ENCODE data around the gene TNRC6A.
"Not testable (repeated sequence)": the region's sequence is repeated elsewhere in the genome, so short reads cannot be mapped to it uniquely, and the experiment has no call there.

TNRC6A gene

DNA sequence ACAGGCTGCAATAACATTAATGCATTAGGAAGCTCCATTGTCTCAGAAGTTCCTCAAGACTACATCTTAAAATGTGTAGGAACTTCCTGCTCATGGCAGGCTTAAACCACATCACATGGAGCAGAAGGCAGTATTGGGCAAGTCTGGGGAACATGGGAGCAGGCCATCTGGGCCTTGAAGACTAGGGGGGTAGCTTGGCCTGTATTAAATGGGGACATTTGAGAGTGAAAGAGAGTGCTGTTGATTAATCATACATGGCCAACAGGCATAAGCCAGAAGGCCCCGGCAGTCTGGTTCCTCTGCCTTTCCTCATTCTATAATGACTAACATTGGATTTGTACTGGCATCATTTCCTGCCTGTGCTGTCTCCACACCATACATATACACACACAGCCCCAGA is 91.1 kb downstream of the TNRC6A start:
- DNase-seq, result no peak

DNA sequence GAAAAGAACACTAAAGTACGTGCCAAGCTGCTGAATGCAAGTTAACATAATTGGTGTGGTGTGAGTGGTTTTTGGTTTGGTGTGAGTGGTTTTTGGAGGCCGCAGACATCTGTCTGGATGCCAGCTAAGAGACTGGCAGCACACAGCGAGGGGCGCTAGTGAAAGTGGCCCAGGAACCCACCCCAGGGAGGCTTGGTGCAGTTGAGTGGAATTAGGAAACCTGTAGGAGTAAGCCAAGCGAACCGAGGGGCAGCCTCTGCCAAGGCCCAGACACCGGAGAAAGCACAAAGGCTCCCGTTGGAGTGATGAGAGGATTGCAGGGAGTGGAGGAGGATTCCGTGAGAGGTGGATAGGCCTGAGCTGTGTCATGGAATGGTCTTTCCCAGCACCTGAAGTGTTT is 91.7 kb downstream of the TNRC6A start:
- no peak for DNase-seq

DNA sequence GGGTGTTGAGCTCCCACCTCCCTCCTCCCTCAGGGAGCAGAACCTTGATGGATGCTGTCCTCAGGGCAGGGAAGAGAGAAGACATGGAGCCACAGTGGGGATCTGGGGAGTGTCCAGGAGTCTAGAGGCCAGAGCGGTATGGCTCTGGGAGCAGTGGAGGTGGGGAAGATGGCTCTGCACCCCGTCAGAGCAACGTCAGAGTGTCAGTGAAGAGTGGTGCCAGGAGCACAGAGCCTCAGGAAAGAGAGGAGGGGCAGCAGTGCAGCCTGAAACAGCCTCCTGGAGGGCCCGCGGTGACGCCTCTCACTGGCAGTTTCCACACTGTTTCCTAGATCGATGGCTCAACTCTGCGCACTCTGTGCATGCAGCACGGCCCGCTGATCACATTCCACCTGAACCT is 93.1 kb downstream of the TNRC6A start:
- no peak for DNase-seq

DNA sequence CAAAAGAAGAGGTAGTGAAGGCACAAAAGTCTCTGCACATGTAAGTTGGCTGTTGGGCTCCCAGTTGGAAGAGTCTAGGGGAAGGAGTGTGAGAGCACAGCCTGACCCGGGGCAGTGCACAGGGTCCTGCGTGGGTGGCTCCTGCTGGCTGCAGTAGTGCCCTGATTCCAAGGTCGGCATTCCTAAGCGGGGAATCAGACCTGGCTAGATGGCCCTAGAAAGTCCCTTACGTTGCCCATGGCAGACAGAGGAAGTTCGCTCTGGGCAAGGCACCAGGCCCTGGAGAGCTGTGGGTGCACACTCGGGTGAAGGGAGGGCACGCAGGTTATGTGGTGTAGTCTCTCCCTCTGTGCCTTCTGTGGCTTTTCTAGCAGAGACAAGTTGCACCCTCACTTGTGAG is 93.5 kb downstream of the TNRC6A start:
- no peak for DNase-seq

DNA sequence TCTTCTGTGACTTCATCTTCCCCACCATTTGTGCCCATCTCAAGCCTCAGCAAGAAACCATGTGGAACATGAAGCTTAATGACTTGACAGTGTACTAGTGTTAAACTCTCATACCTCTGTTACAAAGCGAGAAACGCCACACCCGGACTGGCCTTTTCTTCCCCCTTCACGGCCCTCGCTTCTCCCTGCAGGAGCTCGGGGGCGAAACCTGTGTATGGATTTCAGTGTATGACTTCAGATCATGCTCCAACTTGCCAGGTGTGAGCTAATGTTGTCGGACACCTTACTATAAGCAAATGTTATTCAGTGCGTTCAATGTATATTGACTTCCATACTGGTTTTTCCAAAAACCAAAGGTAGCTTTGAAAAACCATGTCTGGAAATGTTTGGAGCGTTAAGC is 96.2 kb downstream of the TNRC6A start:
- no peak for DNase-seq

DNA sequence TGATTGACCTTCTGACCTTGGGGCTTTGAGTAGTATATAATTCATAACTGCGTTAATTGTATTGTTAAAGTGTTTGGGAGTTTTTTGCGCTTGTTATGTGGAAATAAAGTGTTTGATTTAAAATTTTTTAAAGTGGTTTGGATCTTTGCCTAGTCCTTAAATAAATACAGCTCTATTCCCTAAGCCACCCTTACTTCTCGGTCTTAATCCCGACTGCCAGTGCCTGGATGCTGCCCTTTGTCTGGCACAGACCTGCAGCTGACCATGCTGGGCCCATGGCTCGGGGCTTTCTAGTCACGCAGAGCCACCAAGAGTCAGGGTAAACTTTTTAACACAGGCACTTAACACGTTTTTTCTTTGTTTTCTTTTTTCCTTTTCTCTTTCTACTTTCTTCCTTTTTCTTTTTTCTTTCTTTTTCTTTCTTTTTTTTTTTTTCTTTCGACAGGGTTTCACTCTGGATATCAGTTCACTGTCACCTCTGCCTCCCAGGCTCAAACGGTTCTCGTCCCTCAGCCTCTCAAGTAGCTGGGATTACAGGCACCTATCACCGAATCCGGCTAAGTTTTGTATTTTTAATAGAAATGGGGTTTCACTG is 96.7 kb downstream of the TNRC6A start:
- no peak for DNase-seq

DNA sequence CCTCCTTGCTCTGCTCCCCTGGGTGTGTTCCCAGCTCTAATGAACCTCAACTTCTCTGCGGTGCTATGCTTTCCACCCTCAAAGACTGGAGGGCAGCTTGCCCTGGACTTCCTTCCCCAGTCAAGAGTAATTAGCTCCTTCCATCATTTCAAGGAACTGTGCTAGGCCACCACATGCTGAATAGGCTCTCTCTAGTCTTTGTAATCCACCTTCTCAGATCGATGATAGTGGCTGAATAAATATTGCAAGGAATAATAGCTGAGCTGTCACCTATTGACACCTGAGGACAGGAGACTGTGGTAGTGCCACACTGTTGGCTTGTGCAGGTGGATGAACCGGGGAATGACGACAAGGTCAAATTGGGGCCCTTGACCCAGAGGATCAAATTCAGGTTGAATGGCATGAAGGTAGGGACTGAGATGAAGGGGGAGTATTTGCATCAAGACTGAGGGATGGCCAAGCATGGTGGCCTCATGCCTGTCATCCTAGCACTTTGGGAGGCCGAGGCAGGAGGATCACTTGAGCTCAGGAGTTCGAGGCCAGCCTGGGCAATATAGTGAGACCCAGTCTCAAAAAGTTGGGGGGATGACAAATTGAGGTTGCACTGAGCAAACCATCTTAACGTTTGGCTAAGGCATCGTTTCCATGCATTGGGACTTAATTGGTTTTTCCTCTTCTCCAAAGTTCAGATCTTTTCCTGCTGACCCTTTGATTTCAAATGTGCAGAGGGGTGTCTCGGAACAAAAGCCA is 97.5 kb downstream of the TNRC6A start:
- no peak for DNase-seq

DNA sequence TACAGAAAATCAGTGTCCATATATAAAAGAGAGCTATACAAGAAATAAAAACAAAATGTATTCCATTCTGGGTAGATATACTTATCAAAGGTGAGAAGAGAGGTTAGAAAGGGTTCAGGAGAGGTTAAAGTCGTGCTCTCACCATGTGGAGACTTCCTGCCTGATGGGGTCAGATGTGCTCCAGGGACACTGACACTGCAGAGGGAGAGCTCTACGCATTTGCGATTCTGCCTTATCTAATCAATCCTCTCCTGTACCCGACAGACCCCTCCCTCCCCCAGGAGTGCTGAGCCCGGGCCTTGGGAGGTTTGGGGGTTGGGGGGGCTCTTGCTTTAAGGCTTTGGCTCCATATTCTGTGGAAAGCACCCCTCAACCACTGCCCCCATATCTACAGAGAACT is 99.7 kb downstream of the TNRC6A start:
- no peak for DNase-seq

DNA sequence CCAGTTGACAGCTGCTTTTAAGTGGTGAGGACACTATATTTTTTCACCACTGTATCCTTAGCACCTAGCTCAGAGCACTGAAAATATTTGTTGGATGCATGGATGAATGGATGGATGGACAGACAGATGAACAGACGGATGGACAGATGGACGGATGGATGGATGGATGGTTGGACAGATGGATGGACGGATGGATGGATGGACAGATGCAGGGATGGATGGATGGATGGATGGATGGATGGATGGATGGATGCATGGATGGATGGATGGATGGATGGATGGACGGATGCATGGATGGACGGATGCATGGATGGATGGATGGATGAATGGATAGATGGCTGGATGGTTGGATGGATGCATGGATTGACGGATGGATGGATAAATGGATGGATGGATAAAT is 103.9 kb downstream of the TNRC6A start:
- no peak for DNase-seq

DNA sequence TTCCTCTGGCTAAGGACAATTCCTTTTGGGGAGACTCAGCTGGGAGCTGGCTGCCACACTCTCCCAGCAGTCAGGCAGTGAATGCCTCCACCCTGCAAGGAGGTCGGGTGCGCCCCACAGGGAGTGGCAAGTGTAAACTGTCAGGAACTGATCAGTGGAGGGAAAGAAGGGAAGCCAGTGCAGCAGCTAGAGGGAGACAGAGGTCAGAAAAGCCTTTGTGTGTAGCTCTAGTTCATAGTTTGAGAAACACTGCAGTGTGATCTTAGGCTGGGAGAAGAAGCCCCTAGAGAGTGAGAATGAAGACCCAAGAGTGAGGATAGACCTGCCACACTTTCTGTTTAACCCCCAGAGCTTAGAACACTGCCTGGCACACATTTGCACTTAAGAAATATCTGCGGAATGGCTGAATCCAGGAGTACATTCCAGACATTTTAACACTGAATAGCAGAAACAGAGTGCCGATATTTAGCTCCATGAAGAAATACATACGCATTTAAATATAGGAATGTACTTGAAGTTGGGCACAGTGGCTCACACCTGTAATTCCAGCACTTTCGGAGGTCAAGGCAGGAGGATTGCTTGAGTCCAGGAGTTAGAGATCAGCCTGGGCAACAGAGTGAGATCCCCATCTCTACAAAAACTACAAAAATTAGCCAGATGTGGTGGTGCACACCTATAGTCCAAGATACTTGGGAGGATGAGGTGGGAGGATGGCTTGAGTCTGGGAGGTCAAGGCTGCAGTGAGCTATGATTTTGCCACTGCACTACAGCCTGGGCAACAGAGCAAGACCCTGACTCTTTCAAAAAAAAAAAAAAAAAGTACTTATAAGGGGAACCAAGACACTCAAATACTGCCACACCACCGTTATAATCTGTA is 105.2 kb downstream of the TNRC6A start:
- DNase-seq, result no peak

DNA sequence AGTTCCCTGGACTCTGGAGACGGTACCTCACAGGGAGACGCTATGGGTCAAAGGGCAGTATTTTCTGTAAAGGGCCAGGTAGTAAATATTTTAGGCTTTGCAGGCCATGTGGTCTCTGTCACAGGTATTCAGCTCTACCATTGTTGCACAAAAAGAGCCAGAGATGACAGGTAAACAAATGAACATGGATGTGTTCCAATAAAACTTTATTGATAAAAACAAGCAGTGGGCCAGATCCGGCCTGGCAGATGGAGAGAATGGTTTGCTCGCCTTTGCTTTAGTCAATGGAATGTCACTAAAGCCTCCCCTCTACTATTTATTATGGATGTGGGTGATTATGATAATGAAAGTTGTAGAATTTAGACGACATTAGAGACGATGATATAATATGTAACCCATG is 107.4 kb downstream of the TNRC6A start:
- no peak for DNase-seq

DNA sequence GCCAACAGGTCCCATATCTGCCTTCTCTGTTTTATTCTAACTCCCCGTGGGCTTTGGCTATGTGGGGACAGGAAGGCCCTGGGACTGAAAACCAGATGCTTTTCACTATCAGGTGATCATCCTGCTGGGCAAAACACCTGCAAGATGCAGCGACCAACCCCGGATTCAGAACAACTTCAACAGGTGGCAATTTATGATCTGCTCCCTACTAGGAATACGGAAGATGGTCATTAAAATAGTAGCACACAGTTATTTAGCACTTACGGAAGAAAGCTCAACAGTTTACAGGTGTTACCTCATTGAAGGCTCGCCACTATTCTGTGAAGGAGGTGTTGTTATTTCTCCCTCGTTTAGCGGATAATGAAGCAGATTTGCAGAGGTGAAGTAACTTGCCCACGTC is 108.5 kb downstream of the TNRC6A start:
- DNase-seq, result no peak

DNA sequence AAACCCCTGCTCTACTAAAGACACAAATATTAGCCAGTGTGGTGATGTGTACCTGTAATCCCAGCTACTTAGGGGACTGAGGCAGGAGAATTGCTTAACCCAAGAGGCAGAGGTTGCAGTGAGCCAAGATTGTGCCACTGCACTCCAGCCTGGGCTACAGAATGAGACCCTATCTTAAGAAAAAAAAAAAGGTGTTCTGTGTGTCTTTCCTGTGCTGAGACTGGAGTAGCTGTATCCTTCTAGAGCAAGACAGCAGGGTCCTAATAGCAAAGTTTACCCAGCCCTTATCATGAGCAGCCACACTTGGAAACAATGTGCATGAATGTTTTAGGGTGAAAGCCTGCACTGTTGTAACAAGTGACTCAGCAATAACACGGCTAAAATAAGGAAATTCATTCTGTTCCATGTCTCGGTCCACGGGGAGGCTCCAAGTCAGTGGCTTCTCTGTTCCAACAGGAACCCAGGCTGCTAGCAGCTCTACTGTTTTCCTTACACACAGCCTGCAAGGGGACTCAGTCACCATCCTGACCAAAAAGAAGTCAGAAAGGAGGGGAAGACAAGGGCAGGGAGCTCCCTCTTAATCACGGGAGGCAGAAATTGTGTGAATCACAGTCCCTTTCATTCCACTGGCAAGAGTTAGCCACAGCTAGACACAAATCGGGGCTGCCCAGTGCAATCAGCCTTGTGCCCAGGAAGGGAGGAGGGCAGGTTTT is 109.3 kb downstream of the TNRC6A start:
- DNase-seq, result no peak

DNA sequence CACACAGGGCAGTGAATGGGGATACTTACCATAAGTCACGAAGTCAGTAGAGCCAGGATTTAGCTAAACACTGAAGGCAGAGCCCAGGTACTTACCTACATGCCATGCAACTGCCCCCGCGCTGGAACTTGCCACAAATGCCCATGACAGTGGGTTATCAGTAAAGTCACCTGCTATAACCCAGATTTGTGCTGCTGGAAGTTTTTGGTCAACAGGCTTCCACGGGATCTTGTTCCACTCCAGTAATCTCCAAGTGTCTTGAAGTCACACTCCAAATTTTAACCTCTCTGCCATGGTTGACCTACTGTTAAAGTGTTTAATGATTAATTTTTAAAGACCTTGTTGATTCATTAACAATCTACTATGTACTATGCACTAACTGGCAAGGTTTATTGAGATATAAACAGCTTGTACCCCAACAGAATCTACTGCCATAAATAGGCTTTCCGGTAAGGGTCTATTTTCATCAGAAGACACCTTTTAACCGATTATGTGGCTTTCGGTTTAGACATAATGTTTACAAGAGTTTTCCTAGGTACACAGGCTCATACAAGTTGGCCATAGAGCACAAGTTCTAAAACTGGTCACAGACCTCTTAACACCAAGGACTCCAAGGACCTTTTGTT is 110.0 kb downstream of the TNRC6A start:
- no peak for DNase-seq

DNA sequence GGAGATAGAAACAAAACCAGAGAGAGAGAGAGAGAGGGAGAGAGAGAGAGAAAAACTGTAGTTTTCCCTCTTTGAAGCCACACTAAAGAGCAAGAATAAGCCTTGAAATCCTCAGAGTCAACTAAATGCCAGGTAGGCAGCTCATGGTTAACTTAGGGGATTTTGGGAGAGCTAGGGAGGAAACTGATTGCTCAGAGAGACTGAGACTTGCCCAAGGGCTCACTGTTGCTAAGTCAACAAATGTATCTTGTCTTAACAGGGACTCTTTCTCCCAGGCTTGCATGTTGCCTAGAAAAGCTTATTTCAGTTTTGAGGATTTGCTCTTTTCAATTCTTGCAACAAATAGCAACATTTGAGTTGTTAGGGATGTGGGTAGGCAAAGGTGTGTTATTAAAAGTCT is 111.8 kb downstream of the TNRC6A start:
- no peak for DNase-seq

DNA sequence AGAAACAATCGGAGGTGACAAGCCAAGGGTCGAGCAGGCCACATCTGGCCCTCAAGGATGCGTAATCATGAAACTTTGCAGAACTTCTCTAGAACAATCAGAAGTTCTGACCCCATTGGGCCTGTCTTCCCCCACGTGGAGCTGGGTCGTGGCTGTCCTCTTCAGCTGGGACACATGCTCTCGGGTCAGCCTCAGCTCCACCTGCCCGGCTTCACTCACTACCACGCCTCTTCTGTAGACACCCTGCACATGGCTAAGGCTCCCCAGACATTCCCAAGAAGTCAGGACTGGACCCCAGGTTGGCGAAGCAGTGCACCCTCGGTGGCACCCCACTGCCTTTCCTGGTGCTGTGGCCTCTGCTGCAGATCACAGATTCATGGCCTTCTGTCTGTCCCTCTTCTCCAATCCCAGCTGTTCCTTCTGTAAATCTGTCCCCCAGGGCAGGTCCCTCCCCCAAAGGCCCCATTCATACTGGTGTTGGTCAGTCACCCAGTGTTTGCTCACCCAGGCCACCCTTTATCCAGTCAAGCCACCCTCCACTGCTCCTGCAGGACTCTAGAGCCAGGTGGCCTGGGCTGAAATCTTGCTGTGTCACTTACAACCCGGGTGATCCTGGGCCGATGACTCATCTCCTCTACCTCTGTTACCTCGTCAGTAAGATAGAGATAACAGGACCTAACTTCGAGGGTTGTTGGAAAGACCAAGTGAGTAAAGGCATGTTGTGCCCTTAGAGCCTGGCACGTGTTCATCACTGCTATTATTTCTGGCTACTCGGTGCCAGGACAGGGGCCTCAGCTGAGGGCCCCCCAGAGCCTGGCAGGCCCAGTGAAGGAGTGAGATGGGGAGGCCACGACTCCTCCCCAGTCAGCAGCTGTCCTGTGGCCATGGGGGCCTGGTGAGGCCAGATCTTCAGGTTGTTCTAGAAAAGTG is 114.9 kb downstream of the TNRC6A start:
- no peak for DNase-seq

DNA sequence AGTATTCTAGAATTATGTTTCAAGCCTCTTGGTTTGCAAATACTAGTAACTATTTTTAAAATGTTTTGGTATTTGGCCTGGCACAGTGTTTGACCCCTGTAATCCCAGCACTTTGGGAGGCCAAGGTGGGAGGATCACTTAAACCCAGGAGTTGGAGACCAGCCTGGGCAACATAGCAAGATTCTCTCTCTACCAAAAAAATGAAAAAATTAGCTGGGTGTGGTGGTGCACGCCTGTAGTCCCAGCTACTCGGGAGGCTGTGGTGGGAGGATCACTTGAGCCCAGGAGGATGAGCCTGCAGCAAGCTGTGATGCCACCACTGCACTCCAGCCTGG is 115.5 kb downstream of the TNRC6A start:
- DNase-seq, result not testable (repeated sequence)

DNA sequence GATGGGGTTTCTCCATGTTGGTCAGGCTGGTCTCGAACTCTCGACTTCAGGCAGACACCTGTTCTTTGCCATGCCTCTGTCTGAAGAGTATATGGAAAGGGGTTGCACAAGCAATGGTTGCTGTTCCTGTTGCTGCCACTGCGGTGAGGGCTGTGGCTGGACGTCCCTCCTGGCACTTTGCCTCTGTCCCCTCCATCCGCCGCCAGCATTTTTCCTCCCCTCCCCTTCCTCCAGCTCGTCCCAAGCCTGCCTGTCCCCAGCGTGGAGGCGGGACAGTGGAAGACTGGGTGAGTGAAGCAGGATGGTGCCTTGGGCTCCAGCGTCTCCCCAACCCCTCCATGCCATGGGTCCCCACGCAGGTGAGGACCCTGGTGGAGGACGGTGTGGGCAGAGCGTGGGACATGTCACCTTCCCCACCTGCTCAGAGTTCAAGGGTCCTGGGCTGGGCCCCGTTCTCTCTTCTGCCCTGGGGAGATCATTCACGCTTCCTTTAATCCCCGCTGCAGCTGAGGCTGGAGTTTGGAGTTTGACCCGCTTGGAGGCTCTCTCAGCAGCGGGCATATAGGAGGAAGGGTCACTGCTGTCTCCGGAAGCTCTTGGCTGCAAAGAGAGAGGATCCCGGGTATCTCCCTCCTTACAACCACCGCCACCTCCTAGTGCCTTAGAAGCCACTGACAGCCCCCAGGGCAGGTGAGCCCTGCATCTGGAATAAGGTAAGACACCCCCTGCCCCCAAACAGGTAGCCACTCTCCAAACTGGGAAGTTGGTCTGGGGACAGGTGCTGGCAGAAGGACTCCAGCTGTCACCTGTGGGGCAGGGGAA is 116.5 kb downstream of the TNRC6A start, which contains the start of gene SLC5A11:
Gene SLC5A11, plus strand, starts transcription at position 238 of the 822 bp plus-strand sequence. CDS start 12,681 bp downstream, outside the sequence.
- no peak for DNase-seq

DNA sequence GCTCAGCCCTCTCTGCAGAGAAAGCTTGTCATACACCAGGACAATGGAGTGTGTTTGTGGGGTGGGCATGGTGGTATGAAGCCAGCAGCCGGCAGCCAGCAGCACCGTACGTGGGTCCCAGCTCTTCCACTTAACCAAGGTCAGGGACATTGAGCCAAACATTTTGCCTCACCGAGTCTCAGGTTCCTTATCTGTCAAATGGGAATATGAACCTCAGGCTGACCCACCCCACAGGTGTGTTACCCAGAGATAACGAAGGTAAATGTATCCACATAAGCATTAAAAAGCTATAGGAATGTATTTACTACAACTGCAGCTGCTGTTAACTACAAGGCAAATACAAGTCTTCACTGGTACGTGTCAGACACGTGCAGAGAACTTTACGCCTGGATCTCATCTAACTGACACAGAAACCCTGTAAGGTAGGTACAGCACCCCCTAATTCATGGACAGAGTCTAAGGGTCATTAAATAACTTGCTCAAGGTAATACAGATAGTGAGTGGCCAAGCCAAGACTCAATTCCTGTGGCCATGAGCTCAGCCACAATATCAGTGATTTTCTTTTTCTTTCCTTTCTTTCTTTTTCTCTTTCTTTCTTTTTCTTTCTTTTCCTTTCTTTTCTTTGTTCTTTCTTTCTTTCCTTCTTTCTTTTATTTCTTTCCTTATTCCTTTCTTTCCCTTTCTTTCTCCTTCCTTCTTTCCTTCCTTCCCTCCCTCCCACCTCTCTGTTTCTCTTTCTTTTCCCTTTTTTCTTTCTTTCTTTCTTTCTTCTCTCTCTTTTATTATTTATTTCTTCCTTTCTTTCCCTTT is 117.3 kb downstream of the TNRC6A start:
- DNase-seq, result no peak

DNA sequence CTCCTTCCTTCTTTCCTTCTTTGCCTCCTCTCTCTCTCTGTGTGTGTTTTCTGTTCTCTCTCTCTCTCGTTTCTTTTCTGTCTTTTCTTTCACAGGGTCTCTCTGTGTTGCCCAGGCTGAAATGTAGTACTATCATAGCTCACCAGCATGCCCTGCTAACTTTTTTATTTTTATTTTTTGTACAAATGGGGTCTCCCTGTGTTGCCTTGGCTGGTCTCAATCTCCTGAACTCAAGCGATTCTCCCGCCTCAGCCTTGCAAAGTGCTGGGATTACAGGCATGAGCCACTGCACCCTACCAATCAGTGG is 117.9 kb downstream of the TNRC6A start:
- no peak for DNase-seq

All from stimulated activated naive CD4-positive, alpha-beta T cell treated with Interleukin-2 at 50 U/mL for 16 hours (primary cell).